HG03196 (cell line): ENCODE data around the gene AMBP.
"Not testable (repeated sequence)": the region's sequence is repeated elsewhere in the genome, so short reads cannot be mapped to it uniquely, and the experiment has no call there.

Experiments used
- ATAC-seq: cut with Tn5 transposase; IDR thresholded peaks from one replicate; pipeline ENCODE4 v1.9.1; 2021; ENCODE audit not compliant: unreplicated experiment

AMBP gene

GRCh38 chr9:114092336-114092735 lies 14.2 kb upstream of the AMBP start:
- no peak for ATAC-seq

GRCh38 chr9:114091711-114092110 lies 13.6 kb upstream of the AMBP start:
- no peak for ATAC-seq

GRCh38 chr9:114090798-114091197 lies 12.7 kb upstream of the AMBP start:
- ATAC-seq = no peak

- no peak for ATAC-seq
Observed at GRCh38 chr9:114089206-114089840, 11.2 kb upstream of the AMBP start.

GRCh38 chr9:114088571-114089170 lies 10.6 kb upstream of the AMBP start:
- no peak for ATAC-seq

- ATAC-seq = no peak
Observed at GRCh38 chr9:114087721-114088120, 9.6 kb upstream of the AMBP start.

GRCh38 chr9:114086607-114087006 lies 8.5 kb upstream of the AMBP start:
- no peak for ATAC-seq

- ATAC-seq = no peak
Observed at GRCh38 chr9:114086009-114086408, 7.9 kb upstream of the AMBP start.

- no peak for ATAC-seq
Observed at GRCh38 chr9:114085387-114085789, 7.3 kb upstream of the AMBP start.

- ATAC-seq = no peak
Observed at GRCh38 chr9:114084282-114085073, 6.4 kb upstream of the AMBP start.

- no peak for ATAC-seq
Observed at GRCh38 chr9:114083666-114084065, 5.6 kb upstream of the AMBP start.

- not testable (repeated sequence) for ATAC-seq
Observed at GRCh38 chr9:114082763-114083412, 4.8 kb upstream of the AMBP start.

GRCh38 chr9:114082017-114082762 lies 4.1 kb upstream of the AMBP start:
- ATAC-seq = peak; percentile 79

GRCh38 chr9:114081441-114082016 lies 3.4 kb upstream of the AMBP start:
- no peak for ATAC-seq

- no peak for ATAC-seq
Observed at GRCh38 chr9:114080773-114081440, 2.8 kb upstream of the AMBP start.

GRCh38 chr9:114080195-114080772 lies 2.2 kb upstream of the AMBP start:
- ATAC-seq = no peak

- ATAC-seq = no peak
Observed at GRCh38 chr9:114078781-114079156, 669 bp upstream of the AMBP start.

- ATAC-seq = no peak
Observed at GRCh38 chr9:114077162-114077837, 800 bp downstream of the AMBP start.
